GM21515 (cell line): ENCODE results near the gene TMOD1.
"Not testable (repeated sequence)": the region's sequence is repeated elsewhere in the genome, so short reads cannot be mapped to it uniquely, and the experiment has no call there.

Experiments used
- ATAC-seq: cut with Tn5 transposase; IDR thresholded peaks from one replicate; pipeline ENCODE4 v1.9.1; 2021; ENCODE audit not compliant: unreplicated experiment

TMOD1 gene

GRCh38 chr9:97564291-97565175, 63.1 kb downstream of the TMOD1 start:
- no peak for ATAC-seq

DNA sequence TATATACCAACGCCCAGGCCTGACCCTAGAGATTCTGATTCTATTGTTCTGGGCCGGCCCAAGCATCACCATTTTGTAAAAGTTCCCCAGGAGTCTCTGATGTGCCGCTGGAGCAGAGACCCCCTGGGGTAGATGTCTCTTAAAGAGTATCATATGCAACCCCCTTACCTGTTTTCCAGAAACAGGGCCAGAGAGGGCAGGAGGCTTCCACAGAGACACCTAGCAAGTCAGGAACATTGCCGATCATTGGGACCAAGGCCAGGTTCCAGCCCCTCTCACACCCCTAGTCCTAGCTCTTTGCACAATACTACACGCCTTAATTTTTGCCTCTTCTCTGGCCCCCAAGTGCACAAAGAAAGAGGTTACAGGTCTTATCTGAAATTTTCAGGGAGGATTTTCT, 63.8 kb downstream of the TMOD1 start:
- no peak for ATAC-seq

- ATAC-seq = no peak
These were observed 65.9 kb downstream of the TMOD1 start for GRCh38 chr9:97567182-97567893.

- no peak for ATAC-seq
These were observed 66.4 kb downstream of the TMOD1 start for GRCh38 chr9:97567894-97568202.

- no peak for ATAC-seq
These were observed 67.2 kb downstream of the TMOD1 start for GRCh38 chr9:97568461-97569275.

- ATAC-seq = no peak
These were observed 69.4 kb downstream of the TMOD1 start for GRCh38 chr9:97570899-97571298.

GRCh38 chr9:97571664-97572063, 70.2 kb downstream of the TMOD1 start:
- no peak for ATAC-seq

GRCh38 chr9:97572196-97572891, 70.9 kb downstream of the TMOD1 start:
- no peak for ATAC-seq

GRCh38 chr9:97572892-97573365, 71.5 kb downstream of the TMOD1 start:
- ATAC-seq = no peak

DNA sequence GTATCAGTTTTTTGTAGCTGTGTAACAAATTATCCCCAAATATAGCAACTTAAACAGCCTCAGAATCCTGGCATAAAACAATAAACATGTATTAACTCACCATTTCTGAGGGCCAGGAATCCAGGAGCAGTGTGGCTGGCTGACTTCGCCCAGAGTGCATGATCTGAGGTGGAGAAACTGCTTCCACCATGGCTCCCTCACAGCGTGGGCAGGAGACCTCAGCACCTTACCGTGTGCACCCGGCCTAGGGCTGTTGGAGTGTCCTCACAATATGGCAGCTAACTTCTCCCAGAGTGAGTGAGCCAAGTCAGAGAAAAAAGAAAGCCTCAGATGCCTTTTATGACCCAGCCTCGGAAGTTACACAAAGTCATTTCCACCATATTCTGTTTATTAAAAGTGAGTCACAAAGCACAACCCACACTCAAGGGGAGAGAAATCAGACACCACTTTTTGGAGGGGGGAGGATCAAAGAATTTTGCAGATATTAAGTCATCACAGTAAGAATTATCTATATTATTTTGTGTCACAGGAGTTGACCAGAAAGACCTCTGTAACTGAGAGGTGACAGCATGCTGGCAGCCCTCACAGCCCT, 72.1 kb downstream of the TMOD1 start:
- no peak for ATAC-seq

GRCh38 chr9:97574101-97574571, 72.7 kb downstream of the TMOD1 start:
- not testable (repeated sequence) for ATAC-seq

DNA sequence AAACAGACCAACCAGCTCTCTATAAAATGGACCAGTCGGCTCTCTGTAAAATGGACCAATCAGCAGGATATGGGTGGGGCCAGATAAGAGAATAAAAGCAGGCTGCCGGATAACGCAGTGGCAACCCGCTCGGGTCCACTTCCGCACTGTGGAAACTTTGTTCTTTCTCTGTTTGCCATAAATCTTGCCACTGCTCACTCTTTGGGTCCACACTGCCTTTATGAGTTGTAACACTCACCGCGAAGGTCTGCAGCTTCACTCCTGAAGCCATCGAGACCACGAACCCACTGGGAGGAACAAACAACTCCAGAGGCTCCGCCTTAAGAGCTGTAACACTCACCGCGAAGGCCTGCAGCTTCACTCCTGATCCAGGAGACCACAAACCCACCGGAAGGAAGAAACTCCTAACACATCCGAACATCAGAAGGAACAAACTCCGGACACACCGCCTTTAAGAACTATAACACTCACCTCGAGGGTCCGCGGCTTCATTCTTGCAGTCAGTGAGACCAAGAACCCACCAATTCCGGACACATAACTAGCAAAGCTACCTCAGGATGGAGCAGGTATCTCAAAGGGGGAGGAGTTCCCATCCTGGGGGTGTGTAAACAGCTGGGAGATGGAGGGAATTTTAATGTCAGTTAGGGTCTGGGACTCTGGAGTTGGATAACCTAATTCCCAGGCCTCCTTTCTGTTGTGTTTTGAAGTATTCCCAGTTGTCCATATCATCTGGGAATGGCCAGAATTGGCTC, 73.6 kb downstream of the TMOD1 start:
- not testable (repeated sequence) for ATAC-seq

DNA sequence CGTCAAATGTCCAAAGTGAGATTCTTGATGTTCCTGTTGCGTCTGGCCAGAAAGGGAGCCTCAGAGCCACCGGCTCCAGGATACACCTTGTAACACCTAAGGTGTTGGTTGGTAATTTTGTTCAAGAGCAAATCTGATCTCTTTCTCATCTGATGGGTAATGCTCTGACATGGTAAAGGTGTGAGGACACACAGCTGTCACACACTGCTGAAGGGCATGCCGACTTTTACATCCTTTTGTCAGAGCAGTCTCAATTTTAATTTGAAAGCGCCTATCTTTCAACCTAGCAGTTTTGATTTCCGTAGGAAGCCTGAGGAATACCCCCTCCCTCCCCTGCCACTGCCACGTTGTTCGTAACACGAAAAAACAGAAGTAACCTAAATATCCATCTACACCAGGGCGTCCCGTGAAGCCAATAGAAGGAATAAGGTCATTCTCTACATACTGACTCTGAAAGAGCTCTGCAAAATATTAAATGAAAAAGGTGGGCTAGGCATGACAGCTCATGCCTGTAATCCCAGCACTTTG, 74.3 kb downstream of the TMOD1 start:
- ATAC-seq = no peak

DNA sequence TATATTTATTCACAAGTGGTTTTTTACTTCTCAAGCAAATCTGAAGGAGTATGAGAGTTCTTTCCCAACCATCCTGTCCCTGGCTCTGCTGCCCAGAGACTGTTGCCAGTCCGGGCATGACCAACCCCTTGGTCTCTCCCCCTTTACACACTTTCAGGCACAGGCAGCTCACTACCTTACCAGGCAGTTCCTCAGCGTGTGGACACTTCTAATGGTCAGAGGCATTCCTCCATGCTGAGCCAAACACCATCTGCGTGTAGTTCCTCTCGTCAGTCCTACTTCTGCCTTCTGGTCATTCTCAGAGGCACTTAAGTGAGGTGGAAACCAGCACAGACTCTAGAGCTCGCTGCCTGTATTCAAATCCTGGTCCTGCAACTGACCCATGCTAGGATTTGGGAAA, 75.6 kb downstream of the TMOD1 start:
- no peak for ATAC-seq

- no peak for ATAC-seq
These were observed 77.4 kb downstream of the TMOD1 start for GRCh38 chr9:97578846-97579245.

DNA sequence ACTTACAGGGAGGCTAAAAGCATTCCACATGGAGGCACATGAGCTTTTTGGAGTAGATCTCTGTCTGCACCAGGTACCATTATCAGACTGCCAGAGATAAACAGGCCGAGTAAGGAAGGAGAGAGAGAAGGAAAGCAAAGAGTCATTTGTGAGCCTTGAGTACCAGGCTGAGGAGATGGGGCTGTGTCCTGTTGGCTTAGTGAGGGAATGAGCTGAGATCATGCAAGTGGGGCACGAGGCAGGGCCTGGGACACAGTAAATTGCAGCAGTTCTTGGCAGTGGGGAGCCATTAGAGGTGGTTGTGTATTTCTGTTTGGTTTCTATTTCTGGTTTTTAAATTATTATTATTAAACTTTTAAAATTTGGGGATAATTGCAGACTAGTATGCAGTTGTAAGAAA, 78.4 kb downstream of the TMOD1 start:
- no peak for ATAC-seq

DNA sequence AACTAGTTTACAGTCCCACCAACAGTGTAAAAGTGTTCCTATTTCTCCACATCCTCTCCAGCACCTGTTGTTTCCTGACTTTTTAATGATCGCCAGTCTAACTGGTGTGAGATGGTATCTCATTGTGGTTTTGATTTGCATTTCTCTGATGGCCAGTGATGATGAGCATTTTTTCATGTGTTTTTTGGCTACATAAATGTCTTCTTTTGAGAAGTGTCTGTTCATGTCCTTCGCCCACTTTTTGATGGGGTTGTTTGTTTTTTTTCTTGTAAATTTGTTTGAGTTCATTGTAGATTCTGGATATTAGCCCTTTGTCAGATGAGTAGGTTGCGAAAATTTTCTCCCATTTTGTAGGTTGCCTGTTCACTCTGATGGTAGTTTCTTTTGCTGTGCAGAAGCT, 80.1 kb downstream of the TMOD1 start:
- ATAC-seq = not testable (repeated sequence)

DNA sequence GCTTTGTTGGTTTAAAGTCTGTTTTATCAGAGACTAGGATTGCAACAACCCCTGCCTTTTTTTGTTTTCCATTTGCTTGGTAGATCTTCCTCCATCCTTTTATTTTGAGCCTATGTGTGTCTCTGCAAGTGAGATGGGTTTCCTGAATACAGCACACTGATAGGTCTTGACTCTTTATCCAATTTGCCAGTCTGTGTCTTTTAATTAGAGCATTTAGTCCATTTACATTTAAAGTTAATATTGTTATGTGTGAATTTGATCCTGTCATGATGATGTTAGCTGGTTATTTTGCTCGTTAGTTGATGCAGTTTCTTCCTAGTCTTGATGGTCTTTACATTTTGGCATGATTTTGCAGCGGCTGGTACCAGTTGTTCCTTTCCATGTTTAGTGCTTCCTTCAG, 83.3 kb downstream of the TMOD1 start:
- not testable (repeated sequence) for ATAC-seq

GRCh38 chr9:97586909-97587308, 85.4 kb downstream of the TMOD1 start:
- not testable (repeated sequence) for ATAC-seq
